Liver (tissue), 9 donors: ENCODE results near the gene USP38. TPM values are rescaled to one million over a fixed set of nuclear protein-coding genes. Genes with fewer than 3 reads are reported as not detected.

Source experiments
- DNase-seq: peaks from one replicate; pipeline ENCODE4 v3.0.0-alpha.2; 2017; ENCODE audit warnings: low spot score
- H3K27ac ChIP-seq, 2 donors: one replicate each; pipeline ENCODE4 v1.7.0; 2013; ENCODE audit warnings: inconsistent platforms in 2 of 2, low read length in 2 of 2, control low read depth in 1 of 2, low read depth in 1 of 2, mild to moderate bottlenecking in 1 of 2
- H3K27me3 ChIP-seq, 4 donors: one replicate each; pipeline versions ENCODE4 v1.6.1 to v1.7.0; 2013; ENCODE audit warnings: low read length in 3 of 4, inconsistent platforms in 1 of 4, mild to moderate bottlenecking in 1 of 4, moderate library complexity in 1 of 4; ENCODE audit not compliant: control insufficient read depth in 4 of 4, insufficient read depth in 4 of 4
- H3K36me3 ChIP-seq, 4 donors: one replicate each; pipeline versions ENCODE4 v1.6.1 to v1.7.0; 2013; ENCODE audit warnings: low read length in 3 of 4, mild to moderate bottlenecking in 3 of 4, low read depth in 1 of 4, moderate library complexity in 1 of 4; ENCODE audit not compliant: control insufficient read depth in 4 of 4, insufficient read depth in 3 of 4
- H3K4me1 ChIP-seq, 4 donors: one replicate each; pipeline versions ENCODE4 v1.6.1 to v1.7.0; 2013; ENCODE audit warnings: low read length in 3 of 4, mild to moderate bottlenecking in 3 of 4, moderate library complexity in 1 of 4; ENCODE audit not compliant: control insufficient read depth in 4 of 4, insufficient read depth in 4 of 4
- H3K4me3 ChIP-seq, 3 donors: one replicate each; pipeline versions ENCODE4 v1.6.1 to v1.7.0; 2013; ENCODE audit warnings: low read length in 3 of 3, control low read depth in 1 of 3, low read depth in 1 of 3, mild to moderate bottlenecking in 1 of 3
- H3K9ac ChIP-seq, 2 donors: one replicate each; pipeline ENCODE4 v1.7.0; 2013; ENCODE audit warnings: low read length in 2 of 2, mild to moderate bottlenecking in 2 of 2, moderate library complexity in 2 of 2, control low read depth in 1 of 2, low read depth in 1 of 2
- H3K9me3 ChIP-seq, 4 donors: one replicate each; pipeline versions ENCODE4 v1.6.1 to v1.7.0; 2013; ENCODE audit warnings: low read length in 3 of 4; ENCODE audit not compliant: control insufficient read depth in 4 of 4
- CTCF ChIP-seq: fragments of 150-350 bp; IDR thresholded peaks from 2 replicates; pipeline ENCODE4 v1.5.1; 2017; ENCODE audit warnings: improper control_type of control experiment, low read depth, low read length; ENCODE audit not compliant: missing input control
- EGR1 ChIP-seq, 2 donors: IDR thresholded peaks; 2 replicates each; pipeline ENCODE4 v1.6.1; 2016 to 2018; ENCODE audit warnings: antibody characterized with exemption in 2 of 2, low read depth in 2 of 2
- FOXA1 ChIP-seq: IDR thresholded peaks from 2 replicates; pipeline ENCODE4 v1.6.1; 2016; ENCODE audit warnings: antibody characterized with exemption
- FOXA2 ChIP-seq: IDR thresholded peaks from 2 replicates; pipeline ENCODE4 v1.6.1; 2016; ENCODE audit warnings: antibody characterized with exemption
- GABPA ChIP-seq, 2 donors: IDR thresholded peaks in 1 of 2; conservative IDR thresholded peaks in 1 of 2; 2 replicates each; pipeline ENCODE4 v1.6.1; 2016; ENCODE audit warnings: antibody characterized with exemption in 2 of 2, mild to moderate bottlenecking in 1 of 2, moderate library complexity in 1 of 2
- HNF4A ChIP-seq, 2 donors: conservative IDR thresholded peaks; 2 replicates each; pipeline ENCODE4 v1.6.1; 2016; ENCODE audit warnings: antibody characterized with exemption in 2 of 2, mild to moderate bottlenecking in 2 of 2
- HNF4G ChIP-seq: IDR thresholded peaks from 2 replicates; pipeline ENCODE4 v1.6.1; 2016; ENCODE audit warnings: antibody characterized with exemption
- JUND ChIP-seq, 2 donors: IDR thresholded peaks; 2 replicates each; pipeline ENCODE4 v1.6.1; 2016; ENCODE audit warnings: antibody characterized with exemption in 2 of 2
- NR2F2 ChIP-seq: IDR thresholded peaks from 2 replicates; pipeline ENCODE4 v1.6.1; 2016; ENCODE audit warnings: antibody characterized with exemption
- RAD21 ChIP-seq, 2 donors: IDR thresholded peaks; 2 replicates each; pipeline ENCODE4 v1.6.1; 2016; ENCODE audit warnings: antibody characterized with exemption in 2 of 2, mild to moderate bottlenecking in 2 of 2
- RXRA ChIP-seq, 2 donors: IDR thresholded peaks; 2 replicates each; pipeline ENCODE4 v1.6.1; 2017 to 2018; ENCODE audit warnings: antibody characterized with exemption in 2 of 2, mild to moderate bottlenecking in 1 of 2
- SP1 ChIP-seq: IDR thresholded peaks from 2 replicates; pipeline ENCODE4 v1.6.1; 2018; ENCODE audit warnings: antibody characterized with exemption, mild to moderate bottlenecking
- TAF1 ChIP-seq: conservative IDR thresholded peaks from 2 replicates; pipeline ENCODE4 v1.6.1; 2016; ENCODE audit warnings: antibody characterized with exemption, mild to moderate bottlenecking
- YY1 ChIP-seq: IDR thresholded peaks from 2 replicates; pipeline ENCODE4 v1.6.1; 2016; ENCODE audit warnings: antibody characterized with exemption, mild to moderate bottlenecking
- WGBS: extraction: QIAGEN DNeasy Blood & Tissue Kit; methylation state at CpG from one replicate; pipeline ENCODE4 v1.1.7; 2013; 5-methylcytosine and 5-hydroxymethylcytosine counted together
- polyA plus RNA-seq, 2 donors: library from polyadenylated mRNA; stranded (reverse) in 1 of 2; unstranded in 1 of 2; fragments of 200-250 nt in 1 of 2; fragments of >200 nt in 1 of 2; fragmentation: Nextera tagmentation in 1 of 2; extraction: Ambion mirVana in 1 of 2; gene quantifications; one replicate each; pipeline versions ENCODE4 v1.2.1 to v1.2.3, GENCODE V29; 2013 to 2015
- total RNA-seq, 2 donors: library from RNA; depleted of rRNA; stranded (reverse); fragments of >200 nt; gene quantifications; one replicate each; pipeline ENCODE4 v1.2.3, GENCODE V29; 2014
- TF ChIP-seq, protein P1 (sequence below): IDR thresholded peaks from 2 replicates; pipeline ENCODE4 v1.6.1; 2016; ENCODE audit warnings: antibody characterized with exemption
- TF ChIP-seq, protein P2 (sequence below): IDR thresholded peaks from 2 replicates; pipeline ENCODE4 v1.6.1; 2016; ENCODE audit warnings: antibody characterized with exemption, mild to moderate bottlenecking
- TF ChIP-seq, protein P3 (sequence below): IDR thresholded peaks from 2 replicates; pipeline ENCODE4 v1.6.1; 2016; ENCODE audit warnings: antibody characterized with exemption
- TF ChIP-seq, protein P4 (sequence below): IDR thresholded peaks from 2 replicates; pipeline ENCODE4 v1.6.1; 2016; ENCODE audit warnings: antibody characterized with exemption
- donor health status: healthy.
- donor health status: healthy.
- donor health status: healthy.
- donor health status: healthy.
- donor health status: healthy.

USP38 gene
- total and polyA plus RNA-seq, 4 donors = 6.1 to 36.1 (median 18.2) TPM

- Histone ChIP-seq H3K9ac (peak overlapping the region in 1 of 2 donors; percentile 62), H3K9me3 (no peaks in the 10 kb centered on the region), H3K27ac (no peak overlapping the region), H3K36me3 (peaks cover 1 to 15% (median 5%) of the 10 kb centered on the region in 4 donors), H3K4me3 (peak overlapping the region in 2 of 3 donors; percentile 18 to 55), H3K4me1 (peaks cover 5 to 32% (median 23%) of the 10 kb centered on the region in 4 donors), H3K27me3 (no peaks in the 10 kb centered on the region)
- no peak for DNase-seq
- no peak for TF ChIP-seq JUND (IDR thresholded peaks at IDR 0.05)
- TF ChIP-seq RXRA (IDR thresholded peaks at IDR 0.05) = no peak
- no peak for TF ChIP-seq NR2F2
- TF ChIP-seq, protein P1, sequence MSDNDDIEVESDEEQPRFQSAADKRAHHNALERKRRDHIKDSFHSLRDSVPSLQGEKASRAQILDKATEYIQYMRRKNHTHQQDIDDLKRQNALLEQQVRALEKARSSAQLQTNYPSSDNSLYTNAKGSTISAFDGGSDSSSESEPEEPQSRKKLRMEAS = no peak
- TF ChIP-seq, protein P2, sequence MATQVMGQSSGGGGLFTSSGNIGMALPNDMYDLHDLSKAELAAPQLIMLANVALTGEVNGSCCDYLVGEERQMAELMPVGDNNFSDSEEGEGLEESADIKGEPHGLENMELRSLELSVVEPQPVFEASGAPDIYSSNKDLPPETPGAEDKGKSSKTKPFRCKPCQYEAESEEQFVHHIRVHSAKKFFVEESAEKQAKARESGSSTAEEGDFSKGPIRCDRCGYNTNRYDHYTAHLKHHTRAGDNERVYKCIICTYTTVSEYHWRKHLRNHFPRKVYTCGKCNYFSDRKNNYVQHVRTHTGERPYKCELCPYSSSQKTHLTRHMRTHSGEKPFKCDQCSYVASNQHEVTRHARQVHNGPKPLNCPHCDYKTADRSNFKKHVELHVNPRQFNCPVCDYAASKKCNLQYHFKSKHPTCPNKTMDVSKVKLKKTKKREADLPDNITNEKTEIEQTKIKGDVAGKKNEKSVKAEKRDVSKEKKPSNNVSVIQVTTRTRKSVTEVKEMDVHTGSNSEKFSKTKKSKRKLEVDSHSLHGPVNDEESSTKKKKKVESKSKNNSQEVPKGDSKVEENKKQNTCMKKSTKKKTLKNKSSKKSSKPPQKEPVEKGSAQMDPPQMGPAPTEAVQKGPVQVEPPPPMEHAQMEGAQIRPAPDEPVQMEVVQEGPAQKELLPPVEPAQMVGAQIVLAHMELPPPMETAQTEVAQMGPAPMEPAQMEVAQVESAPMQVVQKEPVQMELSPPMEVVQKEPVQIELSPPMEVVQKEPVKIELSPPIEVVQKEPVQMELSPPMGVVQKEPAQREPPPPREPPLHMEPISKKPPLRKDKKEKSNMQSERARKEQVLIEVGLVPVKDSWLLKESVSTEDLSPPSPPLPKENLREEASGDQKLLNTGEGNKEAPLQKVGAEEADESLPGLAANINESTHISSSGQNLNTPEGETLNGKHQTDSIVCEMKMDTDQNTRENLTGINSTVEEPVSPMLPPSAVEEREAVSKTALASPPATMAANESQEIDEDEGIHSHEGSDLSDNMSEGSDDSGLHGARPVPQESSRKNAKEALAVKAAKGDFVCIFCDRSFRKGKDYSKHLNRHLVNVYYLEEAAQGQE = no peak
- TF ChIP-seq CTCF = no peak
- TF ChIP-seq, protein P3, sequence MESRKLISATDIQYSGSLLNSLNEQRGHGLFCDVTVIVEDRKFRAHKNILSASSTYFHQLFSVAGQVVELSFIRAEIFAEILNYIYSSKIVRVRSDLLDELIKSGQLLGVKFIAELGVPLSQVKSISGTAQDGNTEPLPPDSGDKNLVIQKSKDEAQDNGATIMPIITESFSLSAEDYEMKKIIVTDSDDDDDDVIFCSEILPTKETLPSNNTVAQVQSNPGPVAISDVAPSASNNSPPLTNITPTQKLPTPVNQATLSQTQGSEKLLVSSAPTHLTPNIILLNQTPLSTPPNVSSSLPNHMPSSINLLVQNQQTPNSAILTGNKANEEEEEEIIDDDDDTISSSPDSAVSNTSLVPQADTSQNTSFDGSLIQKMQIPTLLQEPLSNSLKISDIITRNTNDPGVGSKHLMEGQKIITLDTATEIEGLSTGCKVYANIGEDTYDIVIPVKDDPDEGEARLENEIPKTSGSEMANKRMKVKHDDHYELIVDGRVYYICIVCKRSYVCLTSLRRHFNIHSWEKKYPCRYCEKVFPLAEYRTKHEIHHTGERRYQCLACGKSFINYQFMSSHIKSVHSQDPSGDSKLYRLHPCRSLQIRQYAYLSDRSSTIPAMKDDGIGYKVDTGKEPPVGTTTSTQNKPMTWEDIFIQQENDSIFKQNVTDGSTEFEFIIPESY = no peak
- TF ChIP-seq YY1 = no peak
- no peak for TF ChIP-seq RAD21 (IDR thresholded peaks at IDR 0.05)
- no peak for TF ChIP-seq GABPA (IDR thresholded peaks at IDR 0.05 in 1 of 2, conservative IDR thresholded peaks at IDR 0.05 in 1 of 2)
- TF ChIP-seq, protein P4, sequence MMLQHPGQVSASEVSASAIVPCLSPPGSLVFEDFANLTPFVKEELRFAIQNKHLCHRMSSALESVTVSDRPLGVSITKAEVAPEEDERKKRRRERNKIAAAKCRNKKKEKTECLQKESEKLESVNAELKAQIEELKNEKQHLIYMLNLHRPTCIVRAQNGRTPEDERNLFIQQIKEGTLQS = no peak
- TF ChIP-seq HNF4A (conservative IDR thresholded peaks at IDR 0.05) = no peak
- TF ChIP-seq EGR1 (IDR thresholded peaks at IDR 0.05; ENCODE audit: low read depth in 2 of 2) = no peak
- TF ChIP-seq SP1 = no peak
- TF ChIP-seq FOXA2 = no peak
- TF ChIP-seq HNF4G = no peak
- no peak for TF ChIP-seq FOXA1
- no peak for TF ChIP-seq TAF1
- 45% methylated on average over 3 of the region's 3 CpGs for WGBS
These were observed 3.7 kb downstream of the USP38 start for GRCh38 chr4:143188136-143189088.
